ENCODE data around the gene SRRD.
"Not testable (repeated sequence)": the region's sequence is repeated elsewhere in the genome, so short reads cannot be mapped to it uniquely, and the experiment has no call there.

SRRD gene, protein sequence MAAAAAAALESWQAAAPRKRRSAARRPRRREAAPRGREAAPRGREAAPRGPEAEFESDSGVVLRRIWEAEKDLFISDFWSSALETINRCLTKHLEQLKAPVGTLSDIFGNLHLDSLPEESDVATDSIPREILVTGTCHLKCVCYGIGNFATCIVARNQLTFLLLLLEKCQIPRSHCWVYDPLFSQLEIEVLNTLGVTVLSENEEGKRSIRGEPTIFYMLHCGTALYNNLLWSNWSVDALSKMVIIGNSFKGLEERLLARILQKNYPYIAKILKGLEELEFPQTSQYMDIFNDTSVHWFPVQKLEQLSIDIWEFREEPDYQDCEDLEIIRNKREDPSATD

DNA sequence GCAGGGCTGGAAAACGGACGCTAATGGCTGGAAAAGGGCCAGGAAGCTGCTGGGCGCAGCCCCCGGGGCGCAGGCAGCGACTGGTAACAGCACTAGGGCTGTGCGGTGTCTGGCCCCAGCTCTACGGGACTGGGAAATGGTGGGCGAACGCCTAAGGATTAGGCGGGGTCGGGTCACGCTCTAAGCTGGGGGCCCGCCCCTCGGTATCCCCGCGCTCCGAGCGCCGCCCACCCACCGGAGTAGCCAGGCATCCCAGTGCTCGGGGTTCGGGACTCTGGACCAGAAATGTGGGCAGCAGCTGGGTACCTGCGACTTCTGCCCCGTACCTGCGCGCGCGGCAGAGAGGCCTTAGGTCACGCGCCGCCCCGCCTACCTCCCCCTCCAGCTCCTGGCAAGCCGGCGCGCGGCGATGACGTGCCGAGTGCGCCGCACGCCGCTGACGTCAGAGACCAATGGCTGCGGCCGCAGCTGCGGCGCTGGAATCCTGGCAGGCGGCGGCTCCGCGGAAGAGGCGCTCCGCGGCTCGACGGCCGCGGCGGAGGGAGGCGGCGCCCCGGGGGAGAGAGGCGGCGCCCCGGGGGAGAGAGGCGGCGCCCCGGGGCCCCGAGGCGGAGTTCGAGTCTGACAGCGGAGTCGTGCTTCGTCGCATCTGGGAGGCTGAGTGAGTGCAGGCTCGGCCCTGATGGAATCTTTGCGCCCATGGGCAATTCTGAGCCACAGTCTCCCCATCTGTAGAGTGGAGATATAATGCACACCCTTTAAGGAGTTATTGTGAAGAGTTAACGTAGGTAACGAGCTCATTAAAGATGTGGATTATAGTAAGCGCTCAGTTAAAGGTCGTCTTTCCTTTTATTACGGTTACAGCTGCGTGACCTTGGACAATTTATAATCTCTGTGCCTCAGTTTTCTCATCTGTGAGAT is at the start of gene SRRD, which contains the start of gene HPS4:
Gene SRRD, plus strand, starts transcription at position 439 of the 921 bp plus-strand sequence. Its CDS starts 14 bp downstream, at position 453.
Gene HPS4, minus strand, starts transcription at position 345 of the 921 bp plus-strand sequence. CDS start 2,021 bp downstream, outside the sequence.
- peak; percentile 71 for DNase-seq (ENCODE audit: low read depth)

DNA sequence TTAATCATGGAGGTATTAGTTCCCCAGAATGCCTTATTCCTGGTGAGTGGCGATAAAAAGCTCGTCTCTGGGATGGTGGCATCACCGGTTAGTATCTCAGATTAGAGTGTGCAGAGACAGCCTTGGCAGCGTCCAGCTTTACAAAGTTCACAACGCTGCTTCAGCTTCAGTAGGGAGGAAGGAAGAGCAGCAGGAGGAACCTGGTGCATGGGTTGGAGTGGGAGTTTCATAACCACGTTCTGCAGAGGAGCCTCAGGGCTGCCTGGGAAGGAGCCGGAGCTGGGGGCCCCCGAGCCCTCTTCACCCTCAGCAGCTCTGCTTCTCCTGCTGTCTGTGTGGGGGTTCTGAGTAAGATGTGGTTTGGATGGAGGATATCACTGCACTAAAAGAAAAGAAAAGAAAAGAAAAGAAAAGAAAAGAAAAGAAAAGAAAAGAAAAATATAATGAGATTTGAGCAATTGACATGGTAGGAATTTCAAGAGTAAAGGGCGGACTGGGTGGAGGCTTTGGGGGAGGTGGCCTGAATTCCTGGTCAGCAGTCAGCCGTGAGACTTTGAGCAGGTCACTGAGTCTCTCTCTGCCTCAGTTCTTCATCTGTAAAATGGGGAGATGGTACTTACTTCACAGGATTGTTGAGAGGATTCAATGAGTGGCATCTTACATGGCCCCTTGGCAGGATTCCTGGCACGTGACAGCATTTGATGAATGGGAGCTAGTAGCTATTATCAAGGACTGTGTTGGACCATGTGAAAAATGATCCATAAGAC is 48.2 kb upstream of the SRRD start:
- DNase-seq (ENCODE audit: low read depth) = no peak

DNA sequence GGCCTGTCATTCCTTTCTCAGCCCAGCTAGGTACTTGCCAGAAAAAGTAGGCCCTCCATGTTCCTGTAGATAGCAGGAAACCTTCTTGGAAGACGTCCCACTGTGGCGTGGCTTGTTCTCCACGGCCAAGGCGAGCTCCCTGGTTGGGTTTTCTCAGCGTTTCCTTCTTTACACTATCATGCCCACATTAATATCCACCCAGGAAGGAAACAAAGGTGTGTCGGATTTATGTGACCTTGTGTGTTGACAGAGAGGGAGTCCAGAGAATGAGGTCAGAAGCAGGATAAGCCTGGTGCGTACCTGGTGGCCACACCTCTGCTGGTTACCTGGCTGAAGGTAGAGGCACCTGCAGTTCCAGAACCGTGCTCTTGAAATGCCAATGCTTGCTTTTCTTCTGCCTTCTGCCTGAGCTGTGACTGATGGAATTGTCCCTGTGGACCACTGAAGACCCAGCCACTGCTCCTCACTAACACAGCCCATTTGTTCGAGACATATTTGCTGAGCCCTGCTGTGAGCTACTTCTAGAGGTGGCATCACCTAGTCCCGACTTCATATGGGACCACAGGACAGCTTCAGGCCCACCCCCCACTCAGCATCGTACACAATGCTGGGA is 46.7 kb upstream of the SRRD start:
- DNase-seq (ENCODE audit: low read depth) = no peak

DNA sequence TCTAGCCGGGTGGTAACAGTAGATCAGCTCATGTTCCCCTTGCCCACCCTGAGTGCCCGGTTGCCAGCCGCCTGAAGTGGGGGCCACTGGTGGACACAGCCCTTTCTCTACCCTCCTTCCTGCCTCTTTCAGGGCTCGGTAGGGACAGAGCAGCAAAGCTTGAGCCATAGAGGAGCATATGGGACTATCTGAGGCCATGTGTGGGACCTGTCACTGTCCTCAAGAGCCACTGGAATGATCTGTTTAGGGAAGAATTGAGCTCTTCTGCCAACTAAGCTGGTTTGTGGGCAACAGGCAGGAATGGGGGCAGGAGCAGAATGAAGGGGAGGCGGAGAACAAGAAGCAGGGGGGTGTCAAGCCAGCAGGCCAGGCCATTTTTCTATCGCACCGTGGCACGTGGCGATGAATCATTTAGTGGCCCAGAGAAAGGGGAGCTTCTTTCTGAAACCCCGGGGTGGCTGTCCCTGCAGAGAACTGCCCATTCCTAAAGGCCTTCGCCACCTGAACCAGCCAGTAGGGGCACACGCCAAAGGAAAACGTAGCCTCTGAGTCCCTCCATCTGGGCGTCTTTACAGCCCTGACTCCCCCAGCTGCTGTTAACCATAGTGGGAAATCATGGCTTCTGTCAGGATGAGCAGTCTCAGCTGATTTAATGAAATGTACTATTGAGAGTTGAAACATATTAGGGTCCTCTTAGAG is 45.8 kb upstream of the SRRD start:
- no peak for DNase-seq (ENCODE audit: low read depth)

DNA sequence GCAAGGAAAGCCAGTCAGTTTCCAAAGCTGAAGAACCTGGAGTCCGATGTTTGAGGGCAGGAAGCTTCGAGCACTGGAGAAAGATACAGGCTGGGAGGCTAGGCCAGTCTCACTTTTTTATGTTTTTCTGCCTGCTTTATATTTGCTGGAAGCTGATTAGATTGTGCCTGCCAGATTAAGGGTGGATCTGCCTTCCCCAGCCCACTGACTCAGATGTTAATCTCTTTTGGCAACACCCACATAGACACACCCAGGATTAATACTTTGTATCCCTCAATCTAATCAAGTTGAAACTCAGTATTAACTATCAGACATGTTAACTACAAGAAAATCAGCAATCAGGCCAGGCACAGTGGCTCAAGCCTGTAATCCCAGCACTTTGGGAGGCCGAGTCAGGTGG is 44.9 kb upstream of the SRRD start:
- DNase-seq (ENCODE audit: low read depth) = not testable (repeated sequence)

DNA sequence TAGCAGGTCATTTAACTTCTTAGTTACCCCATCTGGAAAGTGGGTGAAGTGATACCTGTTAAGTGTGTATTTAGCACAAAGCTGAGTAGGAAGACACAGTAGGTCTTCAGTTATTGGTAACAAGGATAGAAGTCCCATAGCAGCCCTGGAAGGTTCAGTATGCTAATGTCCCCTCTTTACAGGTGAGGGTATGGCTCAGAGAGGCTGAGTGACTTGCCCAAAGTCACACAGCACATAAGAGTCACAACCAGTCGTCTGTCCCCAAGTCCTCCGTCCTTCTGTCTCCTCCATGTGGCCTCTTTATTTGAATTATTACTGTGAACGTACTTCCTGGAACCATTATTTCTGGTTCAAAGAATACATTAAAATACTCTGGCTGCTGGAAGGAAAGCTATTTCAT is 44.1 kb upstream of the SRRD start:
- DNase-seq (ENCODE audit: low read depth) = no peak

DNA sequence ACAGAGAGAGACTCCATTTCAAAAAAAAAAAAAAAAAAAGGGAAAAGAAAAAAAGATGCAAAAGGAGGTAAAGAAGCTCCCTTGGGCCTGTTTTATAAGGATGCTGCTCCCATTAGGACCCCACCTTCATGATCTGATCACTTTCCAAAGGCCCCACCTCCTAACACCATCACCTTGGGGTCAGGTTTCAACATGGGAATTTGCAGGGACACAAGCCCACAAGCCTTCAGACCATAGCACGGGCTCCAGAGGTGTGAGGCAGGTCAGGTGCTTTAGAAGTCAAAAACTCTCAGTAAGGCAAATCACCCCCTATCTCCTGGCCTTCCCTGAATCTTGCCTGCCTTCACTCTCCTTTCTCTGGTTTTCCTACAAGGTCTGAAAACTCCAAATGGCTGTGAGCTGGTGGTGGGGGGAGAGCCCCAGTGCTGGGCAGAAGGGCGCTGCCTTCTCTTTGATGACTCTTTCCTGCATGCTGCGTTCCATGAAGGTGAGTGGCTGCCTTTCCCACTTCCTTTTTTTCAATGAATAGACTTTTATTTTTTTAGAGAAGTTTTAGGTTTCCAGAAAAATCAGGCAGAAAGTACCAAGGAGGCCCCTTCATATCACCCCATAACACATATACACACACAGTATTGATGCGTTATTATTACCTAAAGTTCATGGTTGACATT is 41.5 kb upstream of the SRRD start:
- DNase-seq (ENCODE audit: low read depth) = no peak

DNA sequence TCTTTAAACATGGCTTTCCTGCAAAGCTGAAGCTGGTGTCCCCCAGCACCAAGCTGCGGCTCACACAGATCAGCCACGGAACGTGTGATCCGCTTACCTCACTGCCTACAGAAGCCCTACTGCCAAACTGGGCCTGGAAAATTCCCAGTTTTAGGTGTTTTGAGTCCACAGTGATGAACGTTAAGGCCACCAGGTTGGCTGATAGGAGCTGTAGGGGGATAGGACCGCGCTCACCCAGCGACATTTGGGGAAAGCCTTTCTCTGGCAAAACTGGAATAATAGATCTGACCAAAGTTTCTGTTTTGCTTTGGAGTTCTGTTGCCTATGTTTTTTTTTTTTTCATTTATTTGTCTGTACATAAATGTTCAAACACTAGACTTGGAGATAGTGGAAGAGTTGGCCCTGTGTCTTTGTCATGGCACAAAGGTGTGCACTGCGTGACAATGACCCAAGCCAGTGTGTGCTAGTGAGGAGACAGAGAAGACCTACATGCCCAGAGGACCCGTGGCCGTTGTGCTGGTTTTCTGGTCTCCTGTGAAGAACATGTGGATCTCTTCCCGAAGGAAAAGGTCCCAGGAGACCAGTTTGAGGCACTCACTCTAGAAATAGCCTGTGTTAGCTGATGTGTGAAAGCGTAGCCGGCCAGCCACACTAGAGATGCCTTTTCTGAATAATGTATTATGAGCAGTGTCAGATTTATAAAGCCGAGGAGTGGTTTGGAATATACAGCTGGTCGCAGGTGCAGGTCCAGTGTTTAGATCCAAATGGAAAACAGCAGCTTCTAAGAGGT is 39.6 kb upstream of the SRRD start:
- no peak for DNase-seq (ENCODE audit: low read depth)

DNA sequence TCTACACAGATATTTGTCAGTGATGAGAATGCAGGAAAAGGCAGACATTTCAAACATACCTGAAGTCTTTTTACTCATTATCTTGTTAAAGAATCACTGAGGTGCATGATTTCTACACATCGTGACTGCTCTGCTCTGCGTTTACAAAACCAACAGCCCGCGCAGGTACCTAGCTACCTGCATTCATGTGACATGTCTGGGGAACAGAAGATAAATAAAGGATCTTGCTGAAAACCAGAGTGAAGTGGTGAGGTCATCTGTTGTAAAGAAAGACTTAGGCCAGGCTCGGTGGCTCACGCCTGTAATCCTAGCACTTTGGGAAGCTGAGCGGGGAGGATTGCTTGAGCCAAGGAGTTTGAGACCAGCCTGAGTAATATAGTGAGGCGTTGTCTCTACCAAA is 38.9 kb upstream of the SRRD start:
- no peak for DNase-seq (ENCODE audit: low read depth)

DNA sequence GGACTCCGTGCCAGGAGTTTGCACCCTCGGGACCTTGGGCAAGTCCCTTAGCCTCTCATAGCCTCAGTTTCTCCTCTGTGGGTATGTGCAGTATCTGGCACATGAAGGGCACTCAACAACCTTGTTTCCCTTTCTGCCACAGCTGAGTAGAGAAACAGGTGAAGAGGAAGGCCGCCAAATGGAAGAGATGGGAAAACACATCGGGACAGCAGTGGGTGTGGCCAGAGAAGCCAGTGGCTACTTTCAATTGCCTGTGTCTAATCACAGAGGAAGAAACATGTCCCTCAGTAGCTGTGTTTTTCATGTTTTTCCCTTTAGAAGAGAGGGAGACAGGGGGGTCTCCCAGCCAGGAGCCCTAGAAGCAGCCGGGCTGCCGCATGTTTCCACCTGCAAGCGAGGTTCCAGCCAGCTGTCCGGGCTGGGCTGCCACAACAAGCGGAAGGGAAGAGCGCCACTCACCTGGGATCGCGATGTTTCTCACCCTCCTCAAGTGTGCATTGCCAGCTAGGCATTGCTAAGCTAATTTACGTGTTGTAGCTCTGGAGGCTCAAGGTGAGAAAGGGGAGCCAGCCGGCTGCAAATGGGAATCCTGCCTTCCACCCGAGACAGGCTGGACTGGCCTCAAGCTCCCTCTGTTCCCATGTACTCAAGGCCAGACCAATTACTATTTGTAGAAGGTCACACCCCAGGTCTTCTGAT is 38.0 kb upstream of the SRRD start:
- DNase-seq (ENCODE audit: low read depth) = no peak

DNA sequence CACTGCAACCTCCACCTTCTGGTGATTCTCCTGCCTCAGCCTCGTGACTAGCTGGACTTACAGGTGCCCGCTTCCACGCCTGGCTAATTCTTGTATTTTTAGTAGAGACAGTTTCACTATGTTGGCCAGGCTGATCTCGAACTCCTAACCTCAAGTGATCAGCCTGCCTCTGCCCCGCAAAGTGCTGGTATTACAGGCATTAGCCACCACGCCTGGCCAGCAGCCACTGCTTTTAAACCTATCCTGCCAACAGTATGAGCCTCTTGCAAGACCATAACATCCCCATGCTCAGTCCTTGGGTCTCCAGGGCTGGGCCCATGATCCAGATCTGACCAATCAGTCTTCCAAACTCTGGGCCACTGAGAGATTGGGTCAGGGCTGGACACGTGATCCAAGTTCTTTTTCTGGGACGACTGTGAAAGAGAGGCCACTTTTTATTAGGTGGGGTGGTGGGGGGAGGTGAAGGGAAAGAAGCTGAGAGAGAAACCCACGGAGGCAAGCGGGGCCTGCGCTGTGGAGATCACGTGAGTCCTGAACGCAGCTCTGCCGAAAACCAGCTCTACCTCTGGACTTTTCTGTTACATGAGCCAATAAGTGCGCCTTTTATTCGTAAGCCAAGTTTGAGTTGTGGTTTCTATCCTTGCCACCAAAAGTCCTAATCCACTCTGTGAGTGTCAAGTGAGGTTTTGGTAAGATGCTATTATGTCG is 36.7 kb upstream of the SRRD start:
- DNase-seq (ENCODE audit: low read depth) = no peak

DNA sequence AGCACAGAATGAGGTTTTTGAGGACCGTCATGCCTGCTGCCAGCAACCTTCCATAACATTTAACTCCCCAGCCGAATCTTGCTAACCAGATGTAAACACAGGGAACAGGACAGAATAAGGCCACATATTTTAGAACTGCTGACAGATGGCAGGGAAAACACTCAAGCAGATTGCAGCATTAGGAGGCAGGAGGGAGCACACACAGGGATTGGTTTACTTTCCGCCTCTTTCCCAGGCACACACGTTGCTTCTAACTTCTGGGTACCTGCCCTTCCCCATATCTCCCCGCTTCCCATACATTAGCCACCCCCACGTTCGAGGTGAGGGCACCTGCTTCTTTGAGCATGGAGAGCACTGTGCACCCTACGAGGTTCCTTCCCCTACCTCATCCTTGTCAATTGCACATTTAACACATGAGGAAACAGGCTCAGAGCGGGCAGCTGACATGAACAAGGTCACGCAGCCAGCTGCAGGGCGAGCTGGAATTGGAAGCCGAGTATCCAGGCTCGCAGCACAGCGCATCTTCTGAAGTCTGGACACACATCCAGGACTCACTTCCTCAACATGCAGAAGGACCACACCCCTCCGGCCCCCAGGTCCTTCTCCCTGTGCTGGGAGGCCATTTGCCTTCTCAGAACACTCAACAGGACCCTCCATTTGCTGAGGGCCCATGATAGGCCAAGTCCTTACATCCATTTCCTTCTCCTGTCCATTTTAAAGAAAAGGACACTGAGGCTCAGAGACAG is 35.9 kb upstream of the SRRD start:
- DNase-seq (ENCODE audit: low read depth) = no peak

DNA sequence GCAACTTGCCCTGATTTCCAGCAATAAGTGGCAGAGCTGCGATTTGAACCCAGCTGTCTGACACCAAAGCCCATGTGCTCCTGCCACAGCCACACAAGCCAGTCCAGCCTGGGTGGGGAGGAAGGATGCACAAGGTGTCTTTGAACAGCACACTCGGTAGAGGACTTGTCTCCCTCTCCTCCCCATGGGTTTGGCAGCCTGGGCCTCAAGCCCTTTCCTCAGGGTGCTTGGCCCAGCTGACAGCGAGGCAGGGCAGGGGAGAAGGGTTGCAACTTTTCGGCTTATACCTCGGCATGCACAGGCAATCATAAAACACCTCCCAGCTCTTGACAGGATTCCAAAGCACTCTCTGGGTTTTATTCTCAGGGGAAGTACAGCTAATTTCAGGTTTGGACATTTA is 35.3 kb upstream of the SRRD start:
- DNase-seq (ENCODE audit: low read depth) = no peak

DNA sequence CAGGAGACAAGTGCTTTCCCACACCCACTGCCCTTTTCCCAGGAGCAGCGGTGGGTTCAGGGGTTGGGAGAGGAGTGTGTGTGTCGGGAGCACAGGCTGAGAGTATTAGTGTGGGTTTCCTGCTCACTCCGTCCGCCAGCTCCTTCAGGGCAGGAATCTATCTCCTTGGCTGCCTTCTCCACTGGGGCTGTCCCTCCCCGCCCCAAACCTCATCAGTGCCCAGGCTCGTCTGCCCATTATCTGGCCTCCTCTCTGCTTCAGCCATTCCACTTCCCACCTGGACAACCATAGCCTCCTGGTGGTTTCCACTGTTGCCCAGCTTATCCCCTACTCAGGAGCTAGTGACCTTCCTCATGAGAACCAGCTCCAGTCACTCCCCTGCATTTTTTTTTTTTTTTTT is 34.7 kb upstream of the SRRD start:
- no peak for DNase-seq (ENCODE audit: low read depth)

DNA sequence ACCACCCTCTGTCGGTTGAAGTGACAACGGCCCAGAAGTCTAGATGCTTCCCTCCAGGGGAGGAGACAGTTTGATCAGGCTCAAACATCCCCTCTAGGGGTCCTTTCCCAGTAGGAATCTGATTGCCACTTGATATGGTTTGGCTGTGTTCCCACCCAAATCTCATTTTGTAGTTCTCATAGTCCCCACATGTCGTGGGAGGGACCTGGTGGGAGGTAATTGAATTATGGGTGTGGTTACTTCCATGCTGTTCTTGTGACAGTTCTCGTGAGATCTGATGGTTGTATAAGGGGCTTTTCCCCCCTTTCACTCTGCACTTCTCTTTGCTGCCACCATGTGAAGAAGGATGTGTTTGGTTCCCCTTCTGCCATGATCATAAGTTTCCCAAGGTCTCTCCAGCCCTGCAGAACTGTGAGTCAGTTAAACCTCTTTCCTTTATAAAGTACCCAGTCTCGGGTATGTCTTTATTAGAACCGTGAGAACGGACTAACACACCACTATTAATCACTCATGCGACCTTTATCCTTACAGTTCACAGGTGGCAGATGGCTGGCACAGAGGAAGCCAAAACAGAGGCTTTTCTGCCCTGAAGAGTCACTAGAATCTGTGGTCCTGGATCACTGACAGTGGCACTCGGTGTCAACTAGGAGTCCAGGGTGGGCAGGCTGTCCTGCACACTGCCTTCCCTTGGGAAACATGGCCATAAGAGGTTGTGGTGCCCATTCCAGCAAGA is 33.1 kb upstream of the SRRD start:
- DNase-seq (ENCODE audit: low read depth) = no peak

DNA sequence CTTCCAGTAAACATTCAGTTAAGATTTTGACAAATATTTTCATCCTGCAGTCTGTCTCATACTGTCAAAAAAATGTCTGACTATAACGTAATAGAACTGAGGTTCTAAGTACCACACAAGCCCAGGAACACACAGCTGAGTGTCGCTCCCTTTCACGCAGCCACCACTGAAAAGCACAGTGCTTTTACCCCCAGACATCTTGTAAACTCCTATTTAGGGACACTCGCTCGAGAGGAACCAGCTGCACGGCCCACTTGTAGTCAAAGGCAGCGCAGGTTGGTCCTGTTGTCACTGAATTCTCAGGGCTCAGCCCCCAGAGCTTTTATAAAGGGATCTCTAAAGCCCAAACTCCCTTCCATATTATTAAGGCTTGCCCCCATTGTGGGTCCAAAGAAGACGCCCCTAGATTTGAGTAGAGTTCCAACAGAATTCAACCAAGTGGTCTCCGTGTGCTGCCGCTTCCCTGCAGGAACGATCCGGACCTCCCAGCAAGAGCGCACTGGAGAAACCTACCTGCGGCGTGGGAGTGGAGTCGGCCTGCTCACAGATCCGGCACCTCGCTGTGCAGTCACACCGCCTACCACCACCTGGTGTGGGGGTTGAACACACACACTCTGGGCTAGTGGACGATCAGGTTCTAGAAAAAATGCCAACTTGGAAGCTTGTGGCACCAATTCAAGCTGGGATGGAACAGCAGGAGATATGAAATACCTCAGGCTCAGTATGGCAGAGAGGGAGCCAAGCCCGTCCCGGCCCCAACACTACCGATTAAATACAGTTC is 31.3 kb upstream of the SRRD start:
- DNase-seq (ENCODE audit: low read depth) = no peak
